Lung microvascular endothelial cell (primary cell): ENCODE measurements around the gene DDX27. TPM values are rescaled to one million over a fixed set of nuclear protein-coding genes. Genes with fewer than 3 reads are reported as not detected.

ENCODE experiments used
- DNase-seq, 2 donors: peaks; one replicate each; pipeline versions ENCODE4 v3.0.0 to v3.0.0-alpha.2; 2010; ENCODE audit warnings: low read depth in 2 of 2
- total RNA-seq: library from RNA; depleted of rRNA; stranded (reverse); fragments of >200 nt; gene quantifications from 2 replicates; pipeline ENCODE4 v1.2.1, GENCODE V29; 2014

Gene DDX27
- total RNA-seq, 1 donor from 2014 or later, result 20.8 TPM

GRCh38 chr20:49278036-49278817 lies 59.0 kb downstream of the DDX27 start, which contains the start of gene ZNFX1:
TSS of gene ZNFX1 (minus strand) at chr20:49278057. CDS start at chr20:49275839, 2,218 bp downstream.
- peak; percentile 98 to 99 for DNase-seq

GRCh38 chr20:49278818-49279676 lies 59.8 kb downstream of the DDX27 start:
- DNase-seq, result peak; percentile 42 to 50

- DNase-seq, result peak in 1 of 2 donors; percentile 21
Observed at GRCh38 chr20:49279677-49280462, 60.7 kb downstream of the DDX27 start.

GRCh38 chr20:49280463-49281058 lies 61.3 kb downstream of the DDX27 start:
- DNase-seq, result no peak

GRCh38 chr20:49281059-49281912 lies 62.1 kb downstream of the DDX27 start:
- peak; percentile 74 to 89 for DNase-seq

- DNase-seq, result no peak
Observed at GRCh38 chr20:49281913-49282467, 62.8 kb downstream of the DDX27 start.

GRCh38 chr20:49282584-49283171 lies 63.5 kb downstream of the DDX27 start:
- DNase-seq, result no peak

GRCh38 chr20:49283176-49283702 lies 64.0 kb downstream of the DDX27 start:
- DNase-seq, result no peak

GRCh38 chr20:49283703-49284625 lies 64.7 kb downstream of the DDX27 start:
- DNase-seq, result no peak

- no peak for DNase-seq
Observed at GRCh38 chr20:49284818-49285217, 65.6 kb downstream of the DDX27 start.

GRCh38 chr20:49285233-49285668 lies 66.0 kb downstream of the DDX27 start:
- DNase-seq, result no peak

GRCh38 chr20:49285813-49286494 lies 66.7 kb downstream of the DDX27 start:
- no peak for DNase-seq

- peak in 1 of 2 donors; percentile 22 for DNase-seq
Observed at GRCh38 chr20:49286689-49287551, 67.7 kb downstream of the DDX27 start.

GRCh38 chr20:49287555-49288249 lies 68.5 kb downstream of the DDX27 start:
- DNase-seq, result peak in 1 of 2 donors; percentile 55

- no peak for DNase-seq
Observed at GRCh38 chr20:49288250-49288751, 69.1 kb downstream of the DDX27 start.
